Fibroblast of pulmonary artery (primary cell): Measurements from ENCODE around the gene FAM83F.

Experiments
- DNase-seq: peaks from one replicate; pipeline ENCODE4 v3.0.0-alpha.2; 2010; ENCODE audit warnings: low read depth
- H3K4me3 ChIP-seq: replicated peaks from 2 replicates; pipeline ENCODE4 v1.5.1; 2011; ENCODE audit warnings: low read depth, mild to moderate bottlenecking, control low read depth, low read length, moderate library complexity
- CTCF ChIP-seq: IDR thresholded peaks from 2 replicates; pipeline ENCODE4 v1.5.1; 2011; ENCODE audit warnings: mild to moderate bottlenecking, control low read depth, low read length, inconsistent platforms; ENCODE audit errors: missing control alignments

Gene FAM83F

DNA sequence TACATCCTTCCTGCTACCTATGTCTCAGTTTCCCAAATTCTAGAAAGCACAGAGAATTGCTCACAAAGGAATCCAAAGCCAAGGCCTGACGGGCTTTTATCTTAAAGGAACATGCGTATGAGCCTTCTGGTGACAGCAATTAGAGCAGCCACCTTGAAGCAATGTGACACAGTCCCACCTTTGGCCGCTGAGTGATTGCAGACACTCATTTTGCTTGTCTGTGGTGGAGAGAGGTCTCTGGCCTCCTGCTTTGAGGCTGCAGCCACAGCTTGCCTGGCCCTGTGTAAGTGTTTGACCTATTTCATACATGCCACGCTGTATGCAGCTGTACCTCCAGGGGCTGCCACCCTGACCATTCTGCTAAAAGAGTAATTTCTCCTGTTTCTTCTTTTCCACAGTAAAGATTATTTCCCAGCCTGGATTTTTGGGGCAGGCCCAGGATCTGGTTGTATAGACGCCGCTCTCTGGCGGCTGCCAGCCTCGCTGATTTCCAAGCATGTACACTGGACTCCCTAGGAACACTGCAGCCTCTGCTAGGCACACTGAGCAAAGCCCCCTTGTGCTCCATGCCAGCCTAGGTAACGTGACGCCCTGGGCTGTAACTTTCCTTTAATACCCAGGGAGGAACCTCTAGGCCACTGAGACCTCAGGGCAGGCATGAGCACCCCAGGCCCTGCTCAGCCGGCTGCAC, 35.7 kb upstream of the FAM83F start:
- TF ChIP-seq CTCF, result no peak
- H3K4me3 ChIP-seq, result no peak overlapping the region
- DNase-seq, result no peak

DNA sequence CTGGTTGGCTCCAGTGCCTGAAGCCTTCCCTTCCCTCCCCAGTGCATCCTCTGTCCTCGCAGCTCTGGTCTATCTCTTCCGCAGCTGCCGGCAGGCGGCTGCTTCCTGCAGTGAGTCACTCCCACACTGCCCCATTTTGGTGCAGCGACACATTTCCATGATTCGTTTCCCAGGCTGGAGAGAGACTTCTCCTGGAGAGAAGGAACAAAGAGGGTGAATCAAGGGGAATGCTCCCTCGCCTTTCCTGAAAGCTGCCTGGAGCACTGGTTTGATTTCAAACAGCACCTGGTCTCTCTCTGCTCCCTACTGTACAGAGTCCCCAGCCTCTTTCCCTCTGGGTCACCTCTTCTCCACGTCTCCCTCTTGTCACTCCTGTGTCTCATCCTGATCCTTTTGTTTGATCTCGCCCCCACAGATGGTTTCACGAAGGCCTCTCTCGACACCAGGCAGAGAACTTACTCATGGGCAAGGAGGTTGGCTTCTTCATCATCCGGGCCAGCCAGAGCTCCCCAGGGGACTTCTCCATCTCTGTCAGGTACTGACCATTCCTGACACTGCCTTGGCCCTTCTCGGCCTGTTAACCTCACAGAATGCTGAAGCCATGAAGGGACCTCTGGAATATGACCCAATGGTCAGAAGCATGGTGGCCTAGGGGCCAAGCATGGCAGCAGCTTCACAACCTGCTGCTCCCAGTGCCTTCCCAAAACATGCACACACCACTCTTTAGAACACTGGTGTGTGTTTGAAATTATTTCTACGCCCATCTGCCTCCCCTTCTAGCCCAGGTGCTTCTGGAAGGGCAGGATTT, 34.9 kb upstream of the FAM83F start, which contains the start of gene TMA7B:
TSS of gene TMA7B (plus strand) at position 758 of the 808 bp plus-strand sequence. CDS start 3,978 bp downstream, outside the sequence.
- peak; percentile 47 for TF ChIP-seq CTCF
- DNase-seq, result peak; percentile 65
- peak within 1 kb of the TSS; percentile 7 for H3K4me3 ChIP-seq

DNA sequence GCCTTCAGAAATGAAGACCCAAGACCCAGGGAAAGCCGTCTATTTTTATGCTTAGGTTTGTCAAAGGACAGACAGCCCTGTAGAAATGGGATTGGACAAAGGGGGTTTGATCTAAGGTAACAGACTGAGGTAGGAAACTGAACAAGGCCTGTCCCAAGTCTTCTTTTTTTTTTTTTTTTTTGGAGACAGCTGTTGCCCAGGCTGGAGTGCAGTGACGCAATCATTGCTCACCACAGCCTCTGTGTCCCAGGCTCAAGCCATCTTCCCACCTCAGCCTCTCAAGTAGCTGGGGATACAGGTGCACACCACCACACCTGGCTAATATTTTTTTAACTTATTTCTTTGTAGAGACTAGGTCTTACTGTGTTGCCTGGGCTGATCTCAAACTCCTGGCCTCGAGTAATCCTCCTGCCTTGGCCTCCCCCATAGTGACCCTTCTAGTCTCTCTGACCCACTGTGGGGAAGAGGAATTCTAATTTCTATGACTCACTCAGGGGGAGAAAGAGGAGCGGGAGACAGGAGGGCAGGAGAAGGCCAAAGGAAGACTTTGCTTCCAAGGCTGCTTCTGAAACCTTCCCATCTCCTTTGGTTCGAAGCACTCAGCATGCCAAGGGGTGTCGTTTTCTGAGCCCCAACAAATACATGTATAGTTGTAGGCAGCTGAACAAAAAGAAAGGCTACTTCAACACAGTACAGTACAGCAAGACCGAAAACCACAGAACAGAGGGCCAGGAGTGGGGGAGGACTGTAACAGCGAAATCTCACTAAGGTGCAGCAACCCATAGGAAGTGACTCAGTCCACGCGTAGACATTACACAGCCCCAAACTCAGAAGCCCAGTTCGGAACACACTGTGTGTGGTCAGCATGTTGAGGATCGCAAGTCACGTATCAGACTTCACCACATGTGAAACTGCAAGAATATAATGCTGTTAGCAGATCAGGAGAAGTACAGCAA, 33.7 kb upstream of the FAM83F start:
- H3K4me3 ChIP-seq, result peak overlapping the region; percentile 7
- no peak for TF ChIP-seq CTCF
- peak; percentile 98 for DNase-seq

DNA sequence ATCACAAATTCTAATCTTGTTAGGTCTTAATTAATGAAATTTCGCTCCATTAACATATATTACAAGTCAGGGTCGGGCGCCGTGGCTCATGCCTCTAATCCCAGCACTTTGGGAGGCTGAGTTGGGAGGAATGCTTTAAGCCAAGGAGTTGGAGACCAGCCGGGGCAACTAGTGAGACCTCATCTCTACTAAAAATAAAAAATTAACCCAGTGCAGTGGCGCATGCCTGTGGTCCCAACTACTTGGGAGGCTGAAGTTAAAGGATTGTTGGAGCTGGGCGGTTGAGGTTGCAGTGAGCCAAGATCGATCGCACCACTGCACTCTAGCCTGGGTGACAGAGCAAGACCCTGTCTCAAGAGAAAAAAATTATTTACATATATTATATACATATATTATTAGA, 32.7 kb upstream of the FAM83F start:
- no peak overlapping the region for H3K4me3 ChIP-seq
- no peak for TF ChIP-seq CTCF
- DNase-seq, result no peak

GRCh38 chr22:39965748-39966147, 29.0 kb upstream of the FAM83F start:
- no peak for DNase-seq
- TF ChIP-seq CTCF, result no peak
- H3K4me3 ChIP-seq, result no peak overlapping the region

- no peak for TF ChIP-seq CTCF
- no peak for DNase-seq
- H3K4me3 ChIP-seq, result no peak overlapping the region
These were observed 28.3 kb upstream of the FAM83F start for GRCh38 chr22:39966470-39966869.
